Smooth muscle cell (in vitro differentiated cells): ENCODE results near the gene FXYD3. TPM values are rescaled to one million over a fixed set of nuclear protein-coding genes. Genes with fewer than 3 reads are reported as not detected.

Experiments used
- DNase-seq: peaks from one replicate; lab custom pipeline; 2025; ENCODE audit not compliant: unreplicated experiment; lab: John Stamatoyannopoulos, UW
- H2AFZ ChIP-seq: fragments of 200-600 bp; sonication (generic); 2 replicates; pipeline ENCODE4 v1.6.0; 2016; ENCODE audit warnings: antibody characterized with exemption, low read depth, mild to moderate bottlenecking
- H3F3A ChIP-seq: fragments of 200-600 bp; sonication (generic); 2 replicates; pipeline ENCODE4 v1.6.0; 2017; ENCODE audit warnings: antibody characterized with exemption, low read depth
- H3K27ac ChIP-seq: fragments of 200-600 bp; sonication (generic); 2 replicates; pipeline ENCODE4 v1.5.1; 2016; ENCODE audit warnings: low read depth, mild to moderate bottlenecking
- H3K27me3 ChIP-seq: fragments of 200-600 bp; sonication (generic); 2 replicates; pipeline ENCODE4 v1.6.1; 2016; ENCODE audit warnings: low read depth, mild to moderate bottlenecking
- H3K36me3 ChIP-seq: fragments of 200-600 bp; sonication (generic); 2 replicates; pipeline ENCODE4 v1.5.1; 2016; ENCODE audit warnings: low read depth
- H3K4me1 ChIP-seq: fragments of 200-600 bp; sonication (generic); 2 replicates; pipeline ENCODE4 v1.5.1; 2016; ENCODE audit warnings: low read depth
- H3K4me2 ChIP-seq: fragments of 200-600 bp; sonication (generic); 2 replicates; pipeline ENCODE4 v1.6.0; 2016; ENCODE audit warnings: mild to moderate bottlenecking
- H3K4me3 ChIP-seq: fragments of 200-600 bp; sonication (generic); 2 replicates; pipeline ENCODE4 v1.5.1; 2016; ENCODE audit warnings: mild to moderate bottlenecking
- H3K79me2 ChIP-seq: fragments of 200-600 bp; sonication (generic); 2 replicates; pipeline ENCODE4 v1.6.0; 2016; ENCODE audit warnings: low read depth, mild to moderate bottlenecking
- H3K9ac ChIP-seq: fragments of 200-600 bp; sonication (generic); 2 replicates; pipeline ENCODE4 v1.6.0; 2016; ENCODE audit warnings: low read depth
- H3K9me3 ChIP-seq: fragments of 200-600 bp; sonication (generic); replicated peaks from 2 replicates; pipeline ENCODE4 v1.5.1; 2016; ENCODE audit warnings: low read depth
- H4K20me1 ChIP-seq: fragments of 200-600 bp; sonication (generic); 2 replicates; pipeline ENCODE4 v1.6.0; 2016; ENCODE audit warnings: low read depth
- WGBS: methylation state at CpG from one replicate; pipeline ENCODE4 v1.1.7; 2016; ENCODE audit warnings: low lambda C conversion rate; 5-methylcytosine and 5-hydroxymethylcytosine counted together
- polyA plus RNA-seq: library from polyadenylated mRNA; unstranded; fragments of >200 nt; fragmentation: Nextera tagmentation; extraction: Ambion mirVana; gene quantifications from 2 replicates; pipeline ENCODE4 v1.2.1, GENCODE V29; 2016
- total RNA-seq: library from RNA; depleted of rRNA; stranded (reverse); fragments of >200 nt; gene quantifications from 2 replicates; pipeline ENCODE4 v1.2.3, GENCODE V29; 2014
- TF ChIP-seq, protein P1 (sequence below): fragments of 200-600 bp; sonication (generic); IDR thresholded peaks from 2 replicates; pipeline ENCODE4 v1.5.1; 2017; ENCODE audit warnings: borderline replicate concordance, mild to moderate bottlenecking, antibody characterized with exemption; ENCODE audit not compliant: insufficient read depth, poor library complexity, severe bottlenecking

The FXYD3 gene
- total and polyA plus RNA-seq, 2 experiments from 2014 or later: 23.0 to 37.0 TPM

DNA sequence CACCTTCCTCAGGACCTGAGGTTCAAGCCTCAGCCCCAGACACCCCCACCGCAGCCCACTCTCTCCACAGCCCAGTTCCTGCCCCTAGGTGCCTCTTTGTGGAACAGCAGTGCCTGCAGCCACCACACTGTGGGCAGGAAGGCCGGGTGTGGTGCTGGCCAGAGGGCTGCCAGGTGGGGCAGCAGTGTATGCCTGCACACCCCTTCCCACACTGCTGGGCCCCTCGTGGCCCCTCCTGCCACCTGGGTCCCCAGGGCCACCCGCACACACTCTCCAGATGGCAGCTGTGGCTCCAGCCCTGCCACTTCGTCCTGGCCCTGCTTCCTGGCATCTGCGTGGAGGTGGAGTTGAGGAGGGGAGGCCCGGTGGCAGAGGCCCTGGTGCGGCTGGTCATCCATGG is 39.0 kb upstream of the FXYD3 start:
- no peaks in the 10 kb centered on the region for H3K79me2 ChIP-seq
- TF ChIP-seq, protein P1, sequence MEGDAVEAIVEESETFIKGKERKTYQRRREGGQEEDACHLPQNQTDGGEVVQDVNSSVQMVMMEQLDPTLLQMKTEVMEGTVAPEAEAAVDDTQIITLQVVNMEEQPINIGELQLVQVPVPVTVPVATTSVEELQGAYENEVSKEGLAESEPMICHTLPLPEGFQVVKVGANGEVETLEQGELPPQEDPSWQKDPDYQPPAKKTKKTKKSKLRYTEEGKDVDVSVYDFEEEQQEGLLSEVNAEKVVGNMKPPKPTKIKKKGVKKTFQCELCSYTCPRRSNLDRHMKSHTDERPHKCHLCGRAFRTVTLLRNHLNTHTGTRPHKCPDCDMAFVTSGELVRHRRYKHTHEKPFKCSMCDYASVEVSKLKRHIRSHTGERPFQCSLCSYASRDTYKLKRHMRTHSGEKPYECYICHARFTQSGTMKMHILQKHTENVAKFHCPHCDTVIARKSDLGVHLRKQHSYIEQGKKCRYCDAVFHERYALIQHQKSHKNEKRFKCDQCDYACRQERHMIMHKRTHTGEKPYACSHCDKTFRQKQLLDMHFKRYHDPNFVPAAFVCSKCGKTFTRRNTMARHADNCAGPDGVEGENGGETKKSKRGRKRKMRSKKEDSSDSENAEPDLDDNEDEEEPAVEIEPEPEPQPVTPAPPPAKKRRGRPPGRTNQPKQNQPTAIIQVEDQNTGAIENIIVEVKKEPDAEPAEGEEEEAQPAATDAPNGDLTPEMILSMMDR: no peak
- H2AFZ ChIP-seq: no peak overlapping the region
- H3K4me1 ChIP-seq: no peaks in the 10 kb centered on the region
- no peaks in the 10 kb centered on the region for H3K9me3 ChIP-seq
- H3K9ac ChIP-seq: no peak overlapping the region
- no peak overlapping the region for H3K4me3 ChIP-seq
- H4K20me1 ChIP-seq: no peaks in the 10 kb centered on the region
- no peak overlapping the region for H3K27ac ChIP-seq
- no peak for DNase-seq
- H3K27me3 ChIP-seq: no peaks in the 10 kb centered on the region
- 90% methylated on average over 8 of the region's 8 CpGs for WGBS
- H3F3A ChIP-seq: no peaks in the 10 kb centered on the region
- no peak overlapping the region for H3K4me2 ChIP-seq
- no peaks in the 10 kb centered on the region for H3K36me3 ChIP-seq

DNA sequence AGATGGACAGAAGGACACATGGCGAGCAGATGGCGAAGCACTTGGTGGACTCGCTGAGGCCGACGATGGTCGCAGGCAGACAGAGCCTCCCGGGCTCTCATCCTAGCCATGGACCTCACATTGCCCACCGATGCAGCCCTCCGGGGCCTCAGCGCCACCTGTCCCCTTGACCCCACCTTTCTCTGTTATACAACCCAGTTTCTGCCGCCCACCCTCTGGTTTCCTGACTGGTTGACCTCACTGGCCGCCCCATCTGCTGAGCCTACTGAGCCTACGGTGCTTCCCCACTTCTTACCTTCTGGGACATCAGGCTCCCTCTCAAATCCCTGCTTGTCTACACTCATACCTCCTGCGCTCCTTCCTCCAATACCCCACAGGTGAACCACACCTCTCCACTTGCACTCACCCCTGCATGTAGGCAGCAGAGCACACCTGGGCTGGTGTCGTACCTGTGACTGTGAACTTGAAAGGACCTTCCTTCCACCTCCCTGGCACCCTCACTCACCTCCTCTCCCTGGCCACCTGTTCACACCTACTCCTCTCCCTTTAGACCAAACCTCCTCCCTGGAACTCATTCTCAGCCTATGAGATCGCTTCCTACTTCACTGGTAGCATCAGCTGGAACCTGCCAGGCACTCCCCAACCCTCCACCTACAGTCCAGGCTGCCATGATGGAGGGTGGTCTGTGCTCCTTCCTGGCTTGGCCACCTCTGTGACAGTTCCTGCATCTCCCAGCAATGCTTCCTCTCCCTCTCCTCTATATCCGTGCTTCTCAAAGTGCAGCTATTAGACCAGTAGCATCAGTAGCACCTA is 38.0 kb upstream of the FXYD3 start:
- no peak overlapping the region for H3K27ac ChIP-seq
- no peaks in the 10 kb centered on the region for H3F3A ChIP-seq
- H3K9me3 ChIP-seq: no peaks in the 10 kb centered on the region
- no peaks in the 10 kb centered on the region for H3K36me3 ChIP-seq
- H3K79me2 ChIP-seq: no peaks in the 10 kb centered on the region
- TF ChIP-seq, protein P1: no peak
- H3K4me2 ChIP-seq: no peak overlapping the region
- 93% methylated on average over 7 of the region's 17 CpGs for WGBS
- H4K20me1 ChIP-seq: no peaks in the 10 kb centered on the region
- no peaks in the 10 kb centered on the region for H3K27me3 ChIP-seq
- H3K4me3 ChIP-seq: no peak overlapping the region
- no peak overlapping the region for H3K9ac ChIP-seq
- no peak for DNase-seq
- no peak overlapping the region for H2AFZ ChIP-seq
- no peaks in the 10 kb centered on the region for H3K4me1 ChIP-seq

DNA sequence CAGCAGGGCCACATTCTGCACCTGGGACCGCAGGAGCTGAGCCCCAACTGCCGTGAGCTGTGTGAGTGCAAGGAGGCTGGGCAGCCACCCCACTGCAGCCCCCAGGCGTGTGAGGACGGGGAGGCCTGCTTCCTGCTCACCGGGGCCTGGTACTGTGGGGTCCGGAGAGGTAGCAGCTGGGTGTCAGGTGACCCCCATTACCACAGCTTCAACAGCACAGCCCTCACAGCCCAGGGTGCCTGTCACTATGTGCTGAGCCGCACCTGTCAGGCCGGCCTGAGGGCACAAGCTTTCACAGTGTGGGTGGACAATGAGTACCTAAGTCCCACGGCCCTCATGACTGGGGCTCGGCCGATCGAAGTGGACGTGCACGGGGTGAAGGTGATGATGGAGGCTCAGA is 35.8 kb upstream of the FXYD3 start:
- Histone ChIP-seq H3K9me3 (no peaks in the 10 kb centered on the region), H2AFZ (no peak overlapping the region), H3F3A (no peaks in the 10 kb centered on the region), H3K79me2 (no peaks in the 10 kb centered on the region), H3K4me2 (no peak overlapping the region), H4K20me1 (no peaks in the 10 kb centered on the region), H3K36me3 (no peaks in the 10 kb centered on the region), H3K9ac (no peak overlapping the region), H3K4me1 (no peaks in the 10 kb centered on the region), H3K27ac (no peak overlapping the region), H3K27me3 (no peaks in the 10 kb centered on the region), H3K4me3 (no peak overlapping the region)
- WGBS: 89% methylated on average over 13 of the region's 14 CpGs
- DNase-seq: no peak
- TF ChIP-seq, protein P1: no peak
